ENCODE results near the gene EFCAB12. TPM values are rescaled to one million over a fixed set of nuclear protein-coding genes. Genes with fewer than 3 reads are reported as not detected.

Gene EFCAB12
- total RNA-seq, 2 experiments from 2014 or later = 3.2 to 3.4 TPM

DNA sequence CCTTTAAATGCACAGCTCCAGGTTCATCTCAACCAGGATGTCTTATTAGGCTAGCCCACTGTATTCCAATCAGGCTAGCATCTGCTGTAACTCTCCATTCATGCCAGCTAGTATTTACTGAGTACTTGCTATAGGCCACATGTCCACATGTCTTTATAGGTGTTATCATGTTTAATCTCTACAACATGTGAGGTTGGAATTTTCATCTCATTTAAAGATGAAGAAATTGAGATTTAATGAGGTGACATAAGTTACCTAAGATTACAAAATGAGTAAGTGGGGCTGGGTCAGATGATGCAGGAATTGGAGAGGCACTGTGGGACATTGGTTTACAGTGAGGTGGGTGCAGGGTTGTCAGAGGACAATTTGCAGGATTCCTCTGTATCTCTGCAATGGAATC, 14.5 kb upstream of the EFCAB12 start:
- Histone ChIP-seq H3K4me3 (ENCODE audit: low read length) (no peak overlapping the region), H3K9me3 (ENCODE audit: control insufficient read depth in 1 of 2, insufficient read depth in 1 of 2, low read length in 2 of 2) (no peaks in the 10 kb centered on the region), H3K4me1 (ENCODE audit: insufficient read depth, low read length) (peaks cover 30% of the 10 kb centered on the region), H3K27ac (ENCODE audit: low read depth in 1 of 2, low read length in 2 of 2) (peak overlapping the region in 1 of 2 donors; percentile 85), H3K36me3 (ENCODE audit: insufficient read depth, low read length) (peaks cover 2% of the 10 kb centered on the region), H3K27me3 (ENCODE audit: control insufficient read depth in 1 of 2, insufficient read depth in 2 of 2, low read length in 2 of 2) (no peaks in the 10 kb centered on the region)
- H3K9me3 Mint-ChIP-seq = no peaks in the 10 kb centered on the region
- no peaks in the 10 kb centered on the region for H3K27me3 Mint-ChIP-seq
- peak overlapping the region; percentile 93 for H3K27ac Mint-ChIP-seq
- H3K4me3 Mint-ChIP-seq = peak overlapping the region; percentile 48
- DNase-seq = no peak
- intact Hi-C loops (cut with DNase I, micrococcal nuclease) = loop anchor here (5.0 kb wide), 4 partner anchors 39 to 716 kb away; partner anchors contain the start of genes RAB7A (in 1 of the 2) and TMCC1 (in 1 of the 2)
- ChIA-PET POLR2A (interaction anchor here (0.6 kb wide), 1 partner anchor 537 kb away, joined by 3 read pairs; no protein-coding TSS in a partner anchor), CTCF (no interaction called here)
- peaks cover 15% of the 10 kb centered on the region for H3K36me3 Mint-ChIP-seq (ENCODE audit: low read depth)
- TF ChIP-seq, protein P1, sequence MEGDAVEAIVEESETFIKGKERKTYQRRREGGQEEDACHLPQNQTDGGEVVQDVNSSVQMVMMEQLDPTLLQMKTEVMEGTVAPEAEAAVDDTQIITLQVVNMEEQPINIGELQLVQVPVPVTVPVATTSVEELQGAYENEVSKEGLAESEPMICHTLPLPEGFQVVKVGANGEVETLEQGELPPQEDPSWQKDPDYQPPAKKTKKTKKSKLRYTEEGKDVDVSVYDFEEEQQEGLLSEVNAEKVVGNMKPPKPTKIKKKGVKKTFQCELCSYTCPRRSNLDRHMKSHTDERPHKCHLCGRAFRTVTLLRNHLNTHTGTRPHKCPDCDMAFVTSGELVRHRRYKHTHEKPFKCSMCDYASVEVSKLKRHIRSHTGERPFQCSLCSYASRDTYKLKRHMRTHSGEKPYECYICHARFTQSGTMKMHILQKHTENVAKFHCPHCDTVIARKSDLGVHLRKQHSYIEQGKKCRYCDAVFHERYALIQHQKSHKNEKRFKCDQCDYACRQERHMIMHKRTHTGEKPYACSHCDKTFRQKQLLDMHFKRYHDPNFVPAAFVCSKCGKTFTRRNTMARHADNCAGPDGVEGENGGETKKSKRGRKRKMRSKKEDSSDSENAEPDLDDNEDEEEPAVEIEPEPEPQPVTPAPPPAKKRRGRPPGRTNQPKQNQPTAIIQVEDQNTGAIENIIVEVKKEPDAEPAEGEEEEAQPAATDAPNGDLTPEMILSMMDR (IDR thresholded peaks at IDR 0.05) = no peak
- no peak for ATAC-seq (ENCODE audit: poor library complexity)
- peaks cover 62% of the 10 kb centered on the region for H3K4me1 Mint-ChIP-seq (ENCODE audit: low read depth)

DNA sequence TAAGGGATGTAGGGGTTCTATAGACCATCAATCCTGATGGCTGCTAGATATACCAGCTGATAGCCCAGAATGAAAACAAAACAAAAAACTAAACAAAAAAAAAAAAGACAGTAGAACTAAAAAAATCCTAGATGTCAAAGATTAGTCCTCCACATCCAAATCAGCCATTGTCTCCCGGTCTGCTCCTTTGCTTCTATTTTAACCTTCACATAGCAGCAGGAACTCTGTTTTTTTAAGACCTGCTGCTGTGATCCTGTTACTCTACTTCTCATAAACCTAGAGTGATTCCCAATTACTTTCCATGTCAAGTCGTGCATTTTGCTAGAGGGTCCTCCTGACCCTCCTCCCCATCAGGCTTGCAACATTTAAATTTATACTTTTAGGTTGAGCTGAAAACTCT, 14.1 kb upstream of the EFCAB12 start:
- peaks cover 30% of the 10 kb centered on the region for H3K4me1 ChIP-seq (ENCODE audit: insufficient read depth, low read length)
- H3K36me3 ChIP-seq (ENCODE audit: insufficient read depth, low read length) = peaks cover 7% of the 10 kb centered on the region
- peaks cover 19% of the 10 kb centered on the region for H3K36me3 Mint-ChIP-seq (ENCODE audit: low read depth)
- H3K4me3 Mint-ChIP-seq = peak overlapping the region; percentile 48
- H3K4me3 ChIP-seq (ENCODE audit: low read length) = no peak overlapping the region
- ATAC-seq (ENCODE audit: poor library complexity) (no peak), DNase-seq (no peak)
- intact Hi-C loops (cut with DNase I, micrococcal nuclease) = loop anchor here (5.0 kb wide), 4 partner anchors 40 to 715 kb away; partner anchors contain the start of genes RAB7A (in 1 of the 2) and TMCC1 (in 1 of the 2)
- H3K27ac Mint-ChIP-seq = peak overlapping the region; percentile 93
- H3K9me3 ChIP-seq (ENCODE audit: control insufficient read depth in 1 of 2, insufficient read depth in 1 of 2, low read length in 2 of 2) = no peaks in the 10 kb centered on the region
- no peaks in the 10 kb centered on the region for H3K9me3 Mint-ChIP-seq
- no peaks in the 10 kb centered on the region for H3K27me3 ChIP-seq (ENCODE audit: control insufficient read depth in 1 of 2, insufficient read depth in 2 of 2, low read length in 2 of 2)
- TF ChIP-seq, protein P1 (IDR thresholded peaks at IDR 0.05) = no peak
- peak overlapping the region; percentile 83 to 85 for H3K27ac ChIP-seq (ENCODE audit: low read depth in 1 of 2, low read length in 2 of 2)
- ChIA-PET POLR2A (interaction anchor here (0.6 to 3.7 kb wide), 3 partner anchors 7 to 537 kb away, joined by 3 to 31 read pairs (median 18); no protein-coding TSS in a partner anchor), CTCF (no interaction called here)
- H3K27me3 Mint-ChIP-seq = no peaks in the 10 kb centered on the region
- peaks cover 66% of the 10 kb centered on the region for H3K4me1 Mint-ChIP-seq (ENCODE audit: low read depth)

DNA sequence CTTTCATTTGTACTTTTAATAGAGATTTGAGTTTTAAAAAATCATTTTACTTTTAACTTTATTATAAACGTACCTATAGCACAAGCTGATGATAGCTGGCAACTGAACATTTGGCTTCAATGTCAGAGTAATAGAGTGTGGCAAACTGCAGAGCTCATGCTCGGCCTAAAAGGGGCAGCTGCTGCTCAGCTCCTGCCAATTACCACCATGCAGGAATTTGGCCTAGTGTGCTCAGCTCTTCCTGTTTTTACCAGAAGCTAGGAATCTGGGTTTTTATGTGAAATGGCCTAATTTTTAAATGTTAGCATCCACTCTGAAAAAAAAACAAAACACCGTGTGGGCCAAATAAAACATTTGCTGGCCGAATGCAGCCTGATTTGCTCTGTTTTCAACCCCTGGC, 13.3 kb upstream of the EFCAB12 start:
- peaks cover 14% of the 10 kb centered on the region for H3K36me3 ChIP-seq (ENCODE audit: insufficient read depth, low read length)
- H3K9me3 ChIP-seq (ENCODE audit: control insufficient read depth in 1 of 2, insufficient read depth in 1 of 2, low read length in 2 of 2) = no peaks in the 10 kb centered on the region
- Mint-ChIP-seq H3K4me1 (ENCODE audit: low read depth) (peaks cover 70% of the 10 kb centered on the region), H3K36me3 (ENCODE audit: low read depth) (peaks cover 24% of the 10 kb centered on the region), H3K27me3 (no peaks in the 10 kb centered on the region), H3K4me3 (peak overlapping the region; percentile 91), H3K27ac (peak overlapping the region; percentile 93), H3K9me3 (no peaks in the 10 kb centered on the region)
- ChIA-PET CTCF (interaction anchor here (1.0 to 1.5 kb wide), 2 partner anchors 13 to 42 kb away, joined by 3 to 4 read pairs; partner anchors contain the start of gene EFCAB12), POLR2A (interaction anchor here (1.2 to 4.5 kb wide), 9 partner anchors 8 to 451 kb away, joined by 4 to 62 read pairs (median 17); partner anchors contain the start of genes EFCAB12 and TMCC1)
- TF ChIP-seq, protein P1 (IDR thresholded peaks at IDR 0.05) = no peak
- no peaks in the 10 kb centered on the region for H3K27me3 ChIP-seq (ENCODE audit: control insufficient read depth in 1 of 2, insufficient read depth in 2 of 2, low read length in 2 of 2)
- peak overlapping the region; percentile 91 for H3K4me3 ChIP-seq (ENCODE audit: low read length)
- H3K27ac ChIP-seq (ENCODE audit: low read depth in 1 of 2, low read length in 2 of 2) = peak overlapping the region; percentile 83 to 85
- DNase-seq (peak in 1 of 14 experiments; percentile 17), ATAC-seq (ENCODE audit: poor library complexity) (no peak)
- H3K4me1 ChIP-seq (ENCODE audit: insufficient read depth, low read length) = peaks cover 30% of the 10 kb centered on the region
- intact Hi-C loops (cut with DNase I, micrococcal nuclease) = loop anchor here (5.0 kb wide), 4 partner anchors 41 to 714 kb away; partner anchors contain the start of genes RAB7A (in 1 of the 2) and TMCC1 (in 1 of the 2)
